Subcutaneous abdominal adipose tissue (tissue), 5 donors: ENCODE measurements around the gene KRTAP10-4.
"Not testable (repeated sequence)": the region's sequence is repeated elsewhere in the genome, so short reads cannot be mapped to it uniquely, and the experiment has no call there.

Experiments
- H3K27ac ChIP-seq: one replicate; pipeline ENCODE4 v1.7.0; 2013; ENCODE audit warnings: low read depth, mild to moderate bottlenecking, inconsistent platforms, low read length, moderate library complexity
- H3K27me3 ChIP-seq, 5 donors: one replicate each; pipeline ENCODE4 v1.7.0; 2013; ENCODE audit warnings: low read length in 5 of 5, inconsistent platforms in 1 of 5; ENCODE audit not compliant: control insufficient read depth in 5 of 5, insufficient read depth in 4 of 5
- H3K36me3 ChIP-seq, 5 donors: one replicate each; pipeline ENCODE4 v1.7.0; 2013; ENCODE audit warnings: low read length in 5 of 5; ENCODE audit not compliant: control insufficient read depth in 5 of 5, insufficient read depth in 5 of 5
- H3K4me1 ChIP-seq, 5 donors: one replicate each; pipeline ENCODE4 v1.7.0; 2013; ENCODE audit warnings: low read length in 5 of 5, mild to moderate bottlenecking in 3 of 5, moderate library complexity in 1 of 5; ENCODE audit not compliant: control insufficient read depth in 5 of 5, insufficient read depth in 5 of 5
- H3K4me3 ChIP-seq, 5 donors: one replicate each; pipeline ENCODE4 v1.7.0; 2013; ENCODE audit warnings: low read length in 5 of 5, low read depth in 1 of 5
- H3K9ac ChIP-seq, 5 donors: one replicate each; pipeline ENCODE4 v1.7.0; 2013; ENCODE audit warnings: low read length in 5 of 5, mild to moderate bottlenecking in 4 of 5, moderate library complexity in 3 of 5
- H3K9me3 ChIP-seq, 5 donors: one replicate each; pipeline ENCODE4 v1.7.0; 2013; ENCODE audit warnings: low read length in 5 of 5; ENCODE audit not compliant: control insufficient read depth in 5 of 5
- donor health status: healthy.
- donor health status: healthy.
- donor health status: healthy.
- donor health status: healthy.
- donor health status: healthy.

Gene KRTAP10-4

GRCh38 chr21:44589586-44590305 is 16.2 kb downstream of the KRTAP10-4 start:
- Histone ChIP-seq H3K4me1 (peaks cover 2 to 24% (median 4%) of the 10 kb centered on the region in 5 donors), H3K4me3 (no peak overlapping the region), H3K9ac (no peak overlapping the region), H3K9me3 (peaks cover 0 to 10% (median 0%) of the 10 kb centered on the region in 5 donors), H3K27me3 (peaks cover 6 to 20% (median 13%) of the 10 kb centered on the region in 5 donors), H3K36me3 (no peaks in the 10 kb centered on the region), H3K27ac (no peak overlapping the region)

- Histone ChIP-seq H3K36me3 (no peaks in the 10 kb centered on the region), H3K27ac (no peak overlapping the region), H3K4me3 (no peak overlapping the region), H3K9me3 (peaks cover 0 to 9% (median 0%) of the 10 kb centered on the region in 5 donors), H3K27me3 (peaks cover 6 to 17% (median 12%) of the 10 kb centered on the region in 5 donors), H3K4me1 (peaks cover 2 to 24% (median 4%) of the 10 kb centered on the region in 5 donors), H3K9ac (no peak overlapping the region)
Measured at GRCh38 chr21:44590311-44590721, 16.8 kb downstream of the KRTAP10-4 start.

GRCh38 chr21:44590897-44591800 is 17.6 kb downstream of the KRTAP10-4 start:
- Histone ChIP-seq H3K4me3 (peak overlapping the region in 1 of 5 donors; percentile 26), H3K27me3 (peaks cover 0 to 10% (median 9%) of the 10 kb centered on the region in 5 donors), H3K4me1 (peaks cover 2 to 24% (median 4%) of the 10 kb centered on the region in 5 donors)
- not testable (repeated sequence) for H3K9me3 ChIP-seq, H3K36me3 ChIP-seq, H3K9ac ChIP-seq, H3K27ac ChIP-seq

- H3K27ac ChIP-seq, H3K9me3 ChIP-seq, H3K36me3 ChIP-seq, H3K9ac ChIP-seq, H3K27me3 ChIP-seq: not testable (repeated sequence)
- peaks cover 2 to 24% (median 4%) of the 10 kb centered on the region in 5 donors for H3K4me1 ChIP-seq
- H3K4me3 ChIP-seq = peak overlapping the region in 1 of 5 donors; percentile 26
Measured at GRCh38 chr21:44591801-44592130, 18.2 kb downstream of the KRTAP10-4 start.

- no peak within 1 kb of the TSS for H3K27ac ChIP-seq
- peaks cover 2 to 24% (median 4%) of the 10 kb centered on the region in 5 donors for H3K4me1 ChIP-seq
- no peak within 1 kb of the TSS for H3K9ac ChIP-seq
- H3K27me3 ChIP-seq = peaks cover 0 to 10% (median 9%) of the 10 kb centered on the region in 5 donors
- peaks cover 0 to 4% (median 0%) of the 10 kb centered on the region in 5 donors for H3K9me3 ChIP-seq
- peak within 1 kb of the TSS in 1 of 5 donors; percentile 26 for H3K4me3 ChIP-seq
- H3K36me3 ChIP-seq = no peaks in the 10 kb centered on the region
Measured at GRCh38 chr21:44592446-44593311, 19.1 kb downstream of the KRTAP10-4 start, which contains the start of gene KRTAP10-6. Gene KRTAP10-6, minus strand, starts transcription at chr21:44592505. Its CDS starts 21 bp downstream, at chr21:44592484.

GRCh38 chr21:44593598-44594405 is 20.3 kb downstream of the KRTAP10-4 start:
- H3K9me3 ChIP-seq = peaks cover 0 to 4% (median 0%) of the 10 kb centered on the region in 5 donors
- H3K36me3 ChIP-seq = no peaks in the 10 kb centered on the region
- H3K4me3 ChIP-seq = no peak overlapping the region
- H3K27me3 ChIP-seq = peaks cover 0 to 10% (median 9%) of the 10 kb centered on the region in 5 donors
- H3K4me1 ChIP-seq = peaks cover 2 to 24% (median 4%) of the 10 kb centered on the region in 5 donors
- H3K9ac ChIP-seq = no peak overlapping the region
- H3K27ac ChIP-seq = no peak overlapping the region

- Histone ChIP-seq H3K9ac (no peak overlapping the region), H3K27me3 (peaks cover 0 to 13% (median 9%) of the 10 kb centered on the region in 5 donors), H3K36me3 (no peaks in the 10 kb centered on the region), H3K4me3 (no peak overlapping the region), H3K4me1 (peaks cover 2 to 24% (median 4%) of the 10 kb centered on the region in 5 donors), H3K27ac (no peak overlapping the region), H3K9me3 (no peaks in the 10 kb centered on the region)
Measured at GRCh38 chr21:44594406-44594916, 20.9 kb downstream of the KRTAP10-4 start.

GRCh38 chr21:44595524-44595923 is 22.0 kb downstream of the KRTAP10-4 start:
- H3K9ac ChIP-seq = no peak overlapping the region
- H3K36me3 ChIP-seq = no peaks in the 10 kb centered on the region

More at GRCh38 chr21:44595524-44595923, 22.0 kb downstream of the KRTAP10-4 start:
- H3K9me3 ChIP-seq = no peaks in the 10 kb centered on the region
- H3K27me3 ChIP-seq = peaks cover 0 to 13% (median 7%) of the 10 kb centered on the region in 5 donors
- peaks cover 2 to 24% (median 4%) of the 10 kb centered on the region in 5 donors for H3K4me1 ChIP-seq
- H3K4me3 ChIP-seq = no peak overlapping the region
- no peak overlapping the region for H3K27ac ChIP-seq
